GM12878 (cell line): Measurements from ENCODE around the gene ZNF473. TPM values are rescaled to one million over a fixed set of nuclear protein-coding genes. Genes with fewer than 3 reads are reported as not detected.
A peak's percentile ranks its signal among the peaks of the same experiment; 100 is the strongest.

Source experiments
- ATAC-seq: fragments of 200-7000 bp; cut with Tn5 transposase; 3 replicates; pipeline ENCODE4 v1.9.1; 2020; ENCODE audit warnings: mild to moderate bottlenecking, moderate library complexity
- BruUV-seq: library from RNA; stranded (reverse); fragments of 400-500 nt; replicated peaks from 2 replicates; lab custom pipeline; 2021; lab: Mats Ljungman, UMichigan
- CTCF ChIA-PET: fragments of 300-600 bp; sonication (Branson Sonifier 250); formaldehyde crosslinking; extraction: SDS; loops from one replicate; lab custom pipeline; 2021; ENCODE audit warnings: inconsistent platforms; lab: Yijun Ruan, JAX
- POLR2A ChIA-PET: fragments of 350-600 bp; formaldehyde crosslinking; extraction: SDS; loops from one replicate; lab custom pipeline; 2021; ENCODE audit warnings: inconsistent platforms; lab: Charles Lee
- RAD21 ChIA-PET: fragments of 300-600 bp; sonication (Branson Sonifier 250); formaldehyde crosslinking; loops from one replicate; lab custom pipeline; 2023; ENCODE audit warnings: antibody characterized with exemption; ENCODE audit not compliant: unreplicated experiment; lab: Charles Lee
- SMC1A ChIA-PET: fragments of 300-600 bp; sonication (Branson Sonifier 250); formaldehyde crosslinking; loops from one replicate; lab custom pipeline; 2023; ENCODE audit not compliant: unreplicated experiment, uncharacterized antibody; lab: Charles Lee
- DNase-seq: peaks from one replicate; pipeline ENCODE4 v3.0.0-alpha.2; 2011; ENCODE audit warnings: low read depth, low spot score
- FAIRE-seq: peaks from 3 replicates; lab custom pipeline; 2011; peaks lifted over from hg19 to GRCh38; lab: Jason Lieb, UNC
- H2AFZ ChIP-seq: 2 replicates; pipeline ENCODE4 v1.6.0; 2011; ENCODE audit warnings: low read depth, low read length, control low read depth; ENCODE audit not compliant: control insufficient read depth
- H3K27ac ChIP-seq: 2 replicates; pipeline ENCODE4 v1.5.1; 2011; ENCODE audit warnings: control low read depth; ENCODE audit not compliant: control insufficient read depth, insufficient read depth
- H3K27me3 ChIP-seq, 2 experiments: replicated peaks in 1 of 2; 2 replicates each; pipeline versions ENCODE4 v1.6.0 to v1.6.1; 2011; ENCODE audit warnings: low read length in 1 of 2; ENCODE audit not compliant: control insufficient read depth in 2 of 2, insufficient read depth in 2 of 2
- H3K36me3 ChIP-seq, 2 experiments: 2 replicates each; pipeline ENCODE4 v1.5.1; 2011; ENCODE audit warnings: low read length in 1 of 2; ENCODE audit not compliant: control insufficient read depth in 2 of 2, insufficient read depth in 2 of 2
- H3K4me1 ChIP-seq: 2 replicates; pipeline ENCODE4 v1.6.1; 2011; ENCODE audit warnings: mild to moderate bottlenecking, low read length, moderate library complexity, mixed read lengths; ENCODE audit not compliant: control insufficient read depth, insufficient read depth
- H3K4me2 ChIP-seq: 2 replicates; pipeline ENCODE4 v1.6.0; 2011; ENCODE audit warnings: control low read depth; ENCODE audit not compliant: control insufficient read depth, insufficient read depth
- H3K4me3 ChIP-seq: fragments of 200-600 bp; sonication (generic); 2 replicates; pipeline ENCODE4 v1.5.1; 2016
- H3K79me2 ChIP-seq: 2 replicates; pipeline ENCODE4 v1.6.0; 2011; ENCODE audit warnings: low read length; ENCODE audit not compliant: control insufficient read depth, insufficient read depth
- H3K9ac ChIP-seq: 2 replicates; pipeline ENCODE4 v1.8.0; 2011; ENCODE audit warnings: low read length, control low read depth, mixed read lengths; ENCODE audit not compliant: control insufficient read depth, insufficient read depth
- H3K9me3 ChIP-seq: replicated peaks from 3 replicates; pipeline ENCODE4 v1.5.1; 2011; ENCODE audit warnings: mild to moderate bottlenecking, low read length; ENCODE audit not compliant: control insufficient read depth, insufficient read depth
- H4K20me1 ChIP-seq: 2 replicates; pipeline ENCODE4 v1.6.0; 2011; ENCODE audit not compliant: control insufficient read depth, insufficient read depth
- ATF3 ChIP-seq: IDR thresholded peaks from 2 replicates; pipeline ENCODE4 v1.6.1; 2011; ENCODE audit warnings: low read depth, mild to moderate bottlenecking, low read length, moderate library complexity, borderline replicate concordance; ENCODE audit errors: extremely low read depth
- DPF2 ChIP-seq: fragments of 450-650 bp; IDR thresholded peaks from 2 replicates; pipeline ENCODE4 v1.6.1; 2017; ENCODE audit warnings: mild to moderate bottlenecking
- HCFC1 ChIP-seq: fragments of 150-350 bp; IDR thresholded peaks from 2 replicates; pipeline ENCODE4 v1.6.1; 2014; ENCODE audit warnings: low read length
- IKZF1 ChIP-seq: fragments of 450-650 bp; conservative IDR thresholded peaks from 2 replicates; pipeline ENCODE4 v1.6.1; 2017; ENCODE audit warnings: antibody characterized with exemption, mild to moderate bottlenecking
- MTA2 ChIP-seq: fragments of 450-650 bp; IDR thresholded peaks from 2 replicates; pipeline ENCODE4 v1.6.1; 2016; ENCODE audit warnings: low read depth, mild to moderate bottlenecking, moderate library complexity
- MYB ChIP-seq: fragments of 150-350 bp; IDR thresholded peaks from 2 replicates; pipeline ENCODE4 v1.6.1; 2014; ENCODE audit warnings: mild to moderate bottlenecking, low read depth, low read length, borderline replicate concordance
- NFYB ChIP-seq: IDR thresholded peaks from 2 replicates; pipeline ENCODE4 v1.6.1; 2011; ENCODE audit warnings: low read depth, mild to moderate bottlenecking, low read length, improper control_type of control experiment, moderate library complexity; ENCODE audit not compliant: insufficient read depth
- NR2C1 ChIP-seq: fragments of 450-650 bp; IDR thresholded peaks from 2 replicates; pipeline ENCODE4 v1.6.1; 2017; ENCODE audit warnings: antibody characterized with exemption, mild to moderate bottlenecking, moderate library complexity
- RAD51 ChIP-seq: fragments of 450-650 bp; IDR thresholded peaks from 2 replicates; pipeline ENCODE4 v1.6.1; 2016; ENCODE audit warnings: moderate library complexity, mild to moderate bottlenecking, inconsistent platforms
- RFX5 ChIP-seq: IDR thresholded peaks from 2 replicates; pipeline ENCODE4 v1.6.1; 2011; ENCODE audit warnings: low read depth, low read length, improper control_type of control experiment
- SIX5 ChIP-seq: IDR thresholded peaks from 2 replicates; pipeline ENCODE4 v1.6.1; 2011; ENCODE audit warnings: mild to moderate bottlenecking, low read depth, low read length, moderate library complexity; ENCODE audit not compliant: severe bottlenecking
- TCF7 ChIP-seq: IDR thresholded peaks from 2 replicates; pipeline ENCODE4 v1.6.1; 2014; ENCODE audit warnings: antibody characterized with exemption, borderline replicate concordance
- USF1 ChIP-seq: IDR thresholded peaks from 2 replicates; pipeline ENCODE4 v1.6.1; 2011; ENCODE audit warnings: borderline replicate concordance, low read depth, mild to moderate bottlenecking, moderate library complexity, mixed read lengths, low read length; ENCODE audit not compliant: insufficient read depth; ENCODE audit errors: extremely low read length
- WGBS: methylation state at CpG from one replicate; pipeline ENCODE4 v1.1.6; 2016; ENCODE audit warnings: low lambda C conversion rate; ENCODE audit not compliant: insufficient replicate concordance, insufficient coverage; ENCODE audit errors: missing lambda C conversion rate; 5-methylcytosine and 5-hydroxymethylcytosine counted together
- in situ Hi-C: fragments of 300-500 bp; cut with MboI; formaldehyde crosslinking; loops from 9 replicates; pipeline ENCODE4 v1.14.3; 2018; ENCODE audit warnings: mixed read lengths
- intact Hi-C: fragments of 100-400 bp; cut with micrococcal nuclease; formaldehyde crosslinking; loops from one replicate; pipeline ENCODE4 v1.14.2; 2022; ENCODE audit not compliant: unreplicated experiment
- polyA plus RNA-seq, 11 experiments: library from polyadenylated mRNA; depleted of rRNA in 4 of 11; unstranded in 6 of 11; stranded (reverse) in 5 of 11; fragments of >200 nt; fragmentation: Nextera tagmentation in 4 of 11; fragmentation: Illumina TruSeq in 1 of 11; extraction: Ambion mirVana in 4 of 11; extraction: Trizol in 1 of 11; gene quantifications; 1 replicate in 1 of 11; 2 replicates in 10 of 11; pipeline versions ENCODE4 v1.2.1 to v1.2.3, GENCODE V29; 2011 to 2016; ENCODE audit warnings: inconsistent platforms in 2 of 11, missing spikeins in 2 of 11, low read depth in 1 of 11
- total RNA-seq, 4 experiments: library from RNA; depleted of rRNA in 3 of 4; stranded (reverse); fragments of >200 nt in 3 of 4; fragmentation: Illumina TruSeq in 1 of 4; extraction: Trizol in 1 of 4; gene quantifications; 2 replicates each; pipeline versions ENCODE4 v1.2.1 to v1.2.3, GENCODE V29; 2013 to 2021
- TF ChIP-seq, protein P1 (sequence below): IDR thresholded peaks from 2 replicates; pipeline ENCODE4 v1.6.1; 2011; ENCODE audit warnings: low read depth, low read length, improper control_type of control experiment, borderline replicate concordance

ZNF473 gene
- total and polyA plus RNA-seq, 10 of the 15 experiments (the other 5 are each of a cell fraction or from before 2014, with no cell fraction given) = 2.3 to 14.9 (median 6.3) TPM

DNA sequence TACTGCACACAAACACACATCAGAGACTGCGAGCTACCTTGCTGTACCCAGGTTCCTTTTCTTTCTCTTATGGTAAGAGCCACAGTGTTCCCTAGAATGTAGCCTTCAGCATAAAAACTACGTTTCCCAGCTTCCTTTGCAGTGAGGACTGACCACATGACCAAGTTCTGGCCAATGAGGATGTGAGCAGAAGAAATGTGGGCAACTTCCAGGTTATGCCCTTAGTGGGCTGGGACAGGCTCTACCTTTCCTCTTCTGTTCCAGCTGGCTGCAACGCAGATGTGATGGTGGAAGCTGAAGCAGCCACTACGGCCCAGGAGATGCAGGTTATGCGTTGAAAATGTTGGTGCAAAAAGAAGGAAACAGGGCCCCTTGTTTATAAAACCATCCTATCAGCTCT is 28.1 kb upstream of the ZNF473 start:
- CTCF ChIA-PET = interaction anchor here (0.6 to 1.2 kb wide), 3 partner anchors 11 to 13 kb away, joined by 3 read pairs; no protein-coding TSS in a partner anchor
- peaks cover 8 to 19% of the 10 kb centered on the region in 2 experiments; a peak in 3 of 4 replicates for H3K36me3 ChIP-seq
- FAIRE-seq = peak; percentile 83

More for the DNA sequence above, 28.1 kb upstream of the ZNF473 start:
- POLR2A ChIA-PET = no interaction called here
- RAD21 ChIA-PET = interaction anchor here (0.5 kb wide), 1 partner anchor 491 kb away, joined by 4 read pairs; no protein-coding TSS in a partner anchor
- H3K4me2 ChIP-seq = no peak overlapping the region
- no peak overlapping the region for H2AFZ ChIP-seq
- no peaks in the 10 kb centered on the region for H3K79me2 ChIP-seq
- H3K27ac ChIP-seq = no peak overlapping the region
- no peaks in the 10 kb centered on the region for H4K20me1 ChIP-seq
- in situ Hi-C loops (no loop called here), intact Hi-C loops (no loop called here)
- H3K4me3 ChIP-seq = no peak overlapping the region
- H3K9me3 ChIP-seq = no peaks in the 10 kb centered on the region
- DNase-seq (peak; percentile 26), ATAC-seq (peak; percentile 93)
- no peak overlapping the region for H3K9ac ChIP-seq
- H3K4me1 ChIP-seq = no peaks in the 10 kb centered on the region
- no TSS peak for BruUV-seq
- SMC1A ChIA-PET = interaction anchor here (0.6 to 0.8 kb wide), 2 partner anchors 13 to 285 kb away, joined by 3 to 4 read pairs; no protein-coding TSS in a partner anchor
- no peaks in the 10 kb centered on the region for H3K27me3 ChIP-seq
- TF ChIP-seq SIX5 (peak; percentile 81), USF1 (peak; percentile 81), ATF3 (peak; percentile 67; the same call in 1 of the 2 replicates), MTA2 (no peak), RAD51 (peak; percentile 67; the same call in 1 of the 2 replicates), IKZF1 (0 out of 2 replicates have a peak, but pooled peaks have one; percentile 16), RFX5 (no peak), NFYB (peak; percentile 87), TCF7 (no peak), NR2C1 (peak; percentile 67), DPF2 (no peak), MYB (no peak), HCFC1 (peak; percentile 74)
- TF ChIP-seq, protein P1, sequence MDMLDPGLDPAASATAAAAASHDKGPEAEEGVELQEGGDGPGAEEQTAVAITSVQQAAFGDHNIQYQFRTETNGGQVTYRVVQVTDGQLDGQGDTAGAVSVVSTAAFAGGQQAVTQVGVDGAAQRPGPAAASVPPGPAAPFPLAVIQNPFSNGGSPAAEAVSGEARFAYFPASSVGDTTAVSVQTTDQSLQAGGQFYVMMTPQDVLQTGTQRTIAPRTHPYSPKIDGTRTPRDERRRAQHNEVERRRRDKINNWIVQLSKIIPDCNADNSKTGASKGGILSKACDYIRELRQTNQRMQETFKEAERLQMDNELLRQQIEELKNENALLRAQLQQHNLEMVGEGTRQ = peak; percentile 60
- 70% methylated on average over 5 of the region's 5 CpGs for WGBS
